HCT116 (cell line): ENCODE data around the gene NEDD4L. TPM values are rescaled to one million over a fixed set of nuclear protein-coding genes. Genes with fewer than 3 reads are reported as not detected.

ENCODE experiments used
- ATAC-seq: fragments of 200-7000 bp; cut with Tn5 transposase; 2 replicates; pipeline ENCODE4 v1.9.1; 2020; ENCODE audit warnings: mild to moderate bottlenecking, moderate library complexity
- BruUV-seq: library from RNA; stranded (reverse); fragments of 400-500 nt; replicated peaks from 2 replicates; lab custom pipeline; 2021; lab: Mats Ljungman, UMichigan
- CTCF ChIA-PET: fragments of 300-600 bp; sonication (Branson Sonifier 250); formaldehyde crosslinking; loops from one replicate; lab custom pipeline; 2021; ENCODE audit warnings: antibody characterized with exemption; lab: Charles Lee
- POLR2A ChIA-PET: fragments of 300-600, 350-600 bp; sonication (Branson Sonifier 250); formaldehyde crosslinking; loops from one replicate; lab custom pipeline; 2021; ENCODE audit warnings: antibody characterized with exemption; lab: Charles Lee
- RAD21 ChIA-PET, 2 experiments: fragments of 300-600 bp; sonication (Branson Sonifier 250); formaldehyde crosslinking; loops; one replicate each; lab custom pipeline; 2023; ENCODE audit warnings: low total read pairs in 2 of 2; ENCODE audit not compliant: uncharacterized antibody in 2 of 2, unreplicated experiment in 2 of 2, low non-redundant PET in 1 of 2; lab: Charles Lee
- DNase-seq: peaks from one replicate; pipeline ENCODE4 v3.0.0-alpha.2; 2010; ENCODE audit warnings: low read depth, low spot score
- H2AFZ ChIP-seq: fragments of 200-600 bp; shearing (Covaris generic), sonication (generic); 2 replicates; pipeline ENCODE4 v1.6.1; 2017; ENCODE audit warnings: low read depth, mixed run types, mixed read lengths, antibody characterized with exemption, low read length; ENCODE audit not compliant: poor library complexity, severe bottlenecking
- H3K27ac ChIP-seq: 2 replicates; pipeline ENCODE4 v1.5.1; 2012; ENCODE audit warnings: low read depth, low read length
- H3K27me3 ChIP-seq: fragments of 200-600 bp; sonication (generic); 2 replicates; pipeline ENCODE4 v1.6.1; 2016; ENCODE audit warnings: mixed run types, low read length, mixed read lengths; ENCODE audit not compliant: insufficient read depth
- H3K36me3 ChIP-seq, 2 experiments: fragments of 200-500 bp in 1 of 2; fragments of 200-600 bp in 1 of 2; sonication (Bioruptor generic) in 1 of 2; sonication (generic) in 1 of 2; 2 replicates each; pipeline versions ENCODE4 v1.5.1 to v1.6.1; 2014 to 2016; ENCODE audit warnings: low read length in 2 of 2, inconsistent platforms in 1 of 2, mixed read lengths in 1 of 2, mixed run types in 1 of 2; ENCODE audit not compliant: insufficient read depth in 2 of 2, control insufficient read depth in 1 of 2
- H3K4me1 ChIP-seq, 2 experiments: fragments of 200-600 bp in 1 of 2; sonication (generic) in 1 of 2; 2 replicates each; pipeline versions ENCODE4 v1.5.1 to v1.6.1; 2012 to 2017; ENCODE audit warnings: low read length in 2 of 2, inconsistent platforms in 1 of 2, mild to moderate bottlenecking in 1 of 2, mixed read lengths in 1 of 2, mixed run types in 1 of 2, moderate library complexity in 1 of 2; ENCODE audit not compliant: insufficient read depth in 2 of 2, control insufficient read depth in 1 of 2
- H3K4me2 ChIP-seq: fragments of 200-600 bp; sonication (generic); 2 replicates; pipeline ENCODE4 v1.6.1; 2017; ENCODE audit warnings: mixed run types, low read length, mixed read lengths
- H3K4me3 ChIP-seq, 2 experiments: fragments of 200-600 bp in 1 of 2; sonication (generic) in 1 of 2; replicated peaks in 1 of 2; 2 replicates each; pipeline ENCODE4 v1.5.1; 2011 to 2016; ENCODE audit warnings: low read length in 2 of 2, control low read depth in 1 of 2, low read depth in 1 of 2, mild to moderate bottlenecking in 1 of 2, mixed read lengths in 1 of 2, mixed run types in 1 of 2
- H3K79me2 ChIP-seq: fragments of 200-600 bp; sonication (generic); 2 replicates; pipeline ENCODE4 v1.6.1; 2017; ENCODE audit warnings: mild to moderate bottlenecking, mixed run types, low read length, moderate library complexity, mixed read lengths; ENCODE audit not compliant: insufficient read depth
- H3K9ac ChIP-seq: fragments of 200-600 bp; sonication (generic); 2 replicates; pipeline ENCODE4 v1.6.1; 2016; ENCODE audit warnings: low read length, mixed read lengths
- H3K9me2 ChIP-seq: fragments of 200-600 bp; sonication (generic), shearing (Covaris generic); 2 replicates; pipeline ENCODE4 v1.6.1; 2017; ENCODE audit warnings: mixed run types, mild to moderate bottlenecking, moderate library complexity; ENCODE audit not compliant: insufficient read depth
- H3K9me3 ChIP-seq, 2 experiments: fragments of 200-500 bp in 1 of 2; fragments of 200-600 bp in 1 of 2; sonication (Bioruptor generic) in 1 of 2; sonication (generic) in 1 of 2; 2 replicates each; pipeline ENCODE4 v1.6.1; 2014 to 2017; ENCODE audit warnings: low read length in 2 of 2, mixed read lengths in 2 of 2, inconsistent platforms in 1 of 2, low read depth in 1 of 2, mild to moderate bottlenecking in 1 of 2, mixed run types in 1 of 2, moderate library complexity in 1 of 2; ENCODE audit not compliant: control insufficient read depth in 1 of 2, insufficient read depth in 1 of 2
- H4K20me1 ChIP-seq: fragments of 200-600 bp; sonication (generic), shearing (Covaris generic); 2 replicates; pipeline ENCODE4 v1.6.1; 2017; ENCODE audit warnings: mixed run types, mild to moderate bottlenecking, moderate library complexity; ENCODE audit not compliant: insufficient read depth
- CBX3 ChIP-seq: IDR thresholded peaks from 2 replicates; pipeline ENCODE4 v1.6.1; 2012; ENCODE audit warnings: low read depth
- FOSL1 ChIP-seq: IDR thresholded peaks from 2 replicates; pipeline ENCODE4 v1.6.1; 2012; ENCODE audit warnings: low read depth
- MAX ChIP-seq: IDR thresholded peaks from 2 replicates; pipeline ENCODE4 v1.6.1; 2012
- YY1 ChIP-seq: IDR thresholded peaks from 2 replicates; pipeline ENCODE4 v1.6.1; 2011; ENCODE audit warnings: low read length, low read depth, moderate library complexity, mild to moderate bottlenecking; ENCODE audit not compliant: insufficient replicate concordance; ENCODE audit errors: extremely low read depth
- ZFX ChIP-seq: fragments of 450-650 bp; IDR thresholded peaks from 2 replicates; pipeline ENCODE4 v1.6.1; 2017
- intact Hi-C: fragments of 100-400 bp; cut with micrococcal nuclease; formaldehyde crosslinking; loops from 2 replicates; pipeline ENCODE4 v1.10.0; 2022
- total RNA-seq: library from RNA; stranded (reverse); gene quantifications from one replicate; pipeline ENCODE4 v1.2.1, GENCODE V29; 2021; ENCODE audit not compliant: unreplicated experiment
- TF ChIP-seq, protein P1 (sequence below): IDR thresholded peaks from 2 replicates; pipeline ENCODE4 v1.6.1; 2012; ENCODE audit warnings: low read depth
- TF ChIP-seq, protein P2 (sequence below), 3 experiments: fragments of 200-600 bp in 1 of 3; sonication (generic) in 1 of 3; IDR thresholded peaks in 2 of 3; conservative IDR thresholded peaks in 1 of 3; 2 replicates each; pipeline ENCODE4 v1.5.1; 2012 to 2017; ENCODE audit warnings: low read depth in 2 of 3, low read length in 2 of 3, antibody characterized with exemption in 1 of 3, borderline replicate concordance in 1 of 3, control low read depth in 1 of 3, mild to moderate bottlenecking in 1 of 3, mixed read lengths in 1 of 3, mixed run types in 1 of 3, moderate library complexity in 1 of 3; ENCODE audit not compliant: insufficient read depth in 1 of 3
- TF ChIP-seq, protein P3 (sequence below): IDR thresholded peaks from 2 replicates; pipeline ENCODE4 v1.6.1; 2011; ENCODE audit warnings: mild to moderate bottlenecking, low read length, moderate library complexity; ENCODE audit not compliant: insufficient replicate concordance; ENCODE audit errors: extremely low read depth

Gene NEDD4L
- total RNA-seq, 1 experiment from 2014 or later, result 41.5 TPM

DNA sequence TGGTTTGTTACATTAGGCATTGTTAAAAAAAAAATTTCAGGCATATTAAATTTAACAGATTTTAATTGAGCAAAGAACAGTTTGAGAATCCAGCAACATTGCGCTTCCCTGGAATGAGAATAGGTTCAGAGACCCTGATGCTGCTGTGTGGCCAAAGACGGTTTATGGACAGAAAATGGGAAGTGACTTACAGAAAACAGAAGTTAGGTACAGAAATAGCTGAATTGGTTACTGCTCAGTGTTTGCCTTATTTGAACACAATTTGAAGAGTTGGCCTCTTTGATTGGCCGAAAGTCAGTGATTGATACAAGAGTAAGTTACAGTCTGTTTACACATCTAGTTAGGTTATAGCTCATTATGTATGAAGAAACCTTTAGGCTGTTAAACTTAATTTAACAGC, 6.0 kb upstream of the NEDD4L start:
- DNase-seq, result no peak
- Histone ChIP-seq H3K4me3 (no peak overlapping the region), H4K20me1 (no peaks in the 10 kb centered on the region), H3K79me2 (no peaks in the 10 kb centered on the region), H3K4me1 (peaks cover 3 to 5% of the 10 kb centered on the region in 2 experiments; a peak in 3 of 4 replicates), H3K36me3 (no peaks in the 10 kb centered on the region), H3K27ac (no peak overlapping the region), H3K4me2 (no peak overlapping the region), H3K27me3 (no peaks in the 10 kb centered on the region), H3K9me2 (no peaks in the 10 kb centered on the region), H3K9ac (no peak overlapping the region), H2AFZ (no peak overlapping the region), H3K9me3 (no peaks in the 10 kb centered on the region)
- RAD21 ChIA-PET, result no interaction called here
- CTCF ChIA-PET, result no interaction called here
- POLR2A ChIA-PET, result interaction anchor here (1.1 kb wide), 1 partner anchor 28 kb away, joined by 3 read pairs; no protein-coding TSS in a partner anchor
- intact Hi-C loops, result no loop called here
- no peak for ATAC-seq
- no peak for TF ChIP-seq ZFX
- no peak for TF ChIP-seq CBX3
- TF ChIP-seq, protein P1, sequence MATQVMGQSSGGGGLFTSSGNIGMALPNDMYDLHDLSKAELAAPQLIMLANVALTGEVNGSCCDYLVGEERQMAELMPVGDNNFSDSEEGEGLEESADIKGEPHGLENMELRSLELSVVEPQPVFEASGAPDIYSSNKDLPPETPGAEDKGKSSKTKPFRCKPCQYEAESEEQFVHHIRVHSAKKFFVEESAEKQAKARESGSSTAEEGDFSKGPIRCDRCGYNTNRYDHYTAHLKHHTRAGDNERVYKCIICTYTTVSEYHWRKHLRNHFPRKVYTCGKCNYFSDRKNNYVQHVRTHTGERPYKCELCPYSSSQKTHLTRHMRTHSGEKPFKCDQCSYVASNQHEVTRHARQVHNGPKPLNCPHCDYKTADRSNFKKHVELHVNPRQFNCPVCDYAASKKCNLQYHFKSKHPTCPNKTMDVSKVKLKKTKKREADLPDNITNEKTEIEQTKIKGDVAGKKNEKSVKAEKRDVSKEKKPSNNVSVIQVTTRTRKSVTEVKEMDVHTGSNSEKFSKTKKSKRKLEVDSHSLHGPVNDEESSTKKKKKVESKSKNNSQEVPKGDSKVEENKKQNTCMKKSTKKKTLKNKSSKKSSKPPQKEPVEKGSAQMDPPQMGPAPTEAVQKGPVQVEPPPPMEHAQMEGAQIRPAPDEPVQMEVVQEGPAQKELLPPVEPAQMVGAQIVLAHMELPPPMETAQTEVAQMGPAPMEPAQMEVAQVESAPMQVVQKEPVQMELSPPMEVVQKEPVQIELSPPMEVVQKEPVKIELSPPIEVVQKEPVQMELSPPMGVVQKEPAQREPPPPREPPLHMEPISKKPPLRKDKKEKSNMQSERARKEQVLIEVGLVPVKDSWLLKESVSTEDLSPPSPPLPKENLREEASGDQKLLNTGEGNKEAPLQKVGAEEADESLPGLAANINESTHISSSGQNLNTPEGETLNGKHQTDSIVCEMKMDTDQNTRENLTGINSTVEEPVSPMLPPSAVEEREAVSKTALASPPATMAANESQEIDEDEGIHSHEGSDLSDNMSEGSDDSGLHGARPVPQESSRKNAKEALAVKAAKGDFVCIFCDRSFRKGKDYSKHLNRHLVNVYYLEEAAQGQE, result no peak
- TF ChIP-seq, protein P2, sequence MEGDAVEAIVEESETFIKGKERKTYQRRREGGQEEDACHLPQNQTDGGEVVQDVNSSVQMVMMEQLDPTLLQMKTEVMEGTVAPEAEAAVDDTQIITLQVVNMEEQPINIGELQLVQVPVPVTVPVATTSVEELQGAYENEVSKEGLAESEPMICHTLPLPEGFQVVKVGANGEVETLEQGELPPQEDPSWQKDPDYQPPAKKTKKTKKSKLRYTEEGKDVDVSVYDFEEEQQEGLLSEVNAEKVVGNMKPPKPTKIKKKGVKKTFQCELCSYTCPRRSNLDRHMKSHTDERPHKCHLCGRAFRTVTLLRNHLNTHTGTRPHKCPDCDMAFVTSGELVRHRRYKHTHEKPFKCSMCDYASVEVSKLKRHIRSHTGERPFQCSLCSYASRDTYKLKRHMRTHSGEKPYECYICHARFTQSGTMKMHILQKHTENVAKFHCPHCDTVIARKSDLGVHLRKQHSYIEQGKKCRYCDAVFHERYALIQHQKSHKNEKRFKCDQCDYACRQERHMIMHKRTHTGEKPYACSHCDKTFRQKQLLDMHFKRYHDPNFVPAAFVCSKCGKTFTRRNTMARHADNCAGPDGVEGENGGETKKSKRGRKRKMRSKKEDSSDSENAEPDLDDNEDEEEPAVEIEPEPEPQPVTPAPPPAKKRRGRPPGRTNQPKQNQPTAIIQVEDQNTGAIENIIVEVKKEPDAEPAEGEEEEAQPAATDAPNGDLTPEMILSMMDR (IDR thresholded peaks at IDR 0.05 in 2 of 3, conservative IDR thresholded peaks at IDR 0.05 in 1 of 3; ENCODE audit: borderline replicate concordance in 1 of 3, insufficient read depth in 1 of 3, low read depth in 2 of 3, low read length in 2 of 3), result no peak
- TF ChIP-seq, protein P3, sequence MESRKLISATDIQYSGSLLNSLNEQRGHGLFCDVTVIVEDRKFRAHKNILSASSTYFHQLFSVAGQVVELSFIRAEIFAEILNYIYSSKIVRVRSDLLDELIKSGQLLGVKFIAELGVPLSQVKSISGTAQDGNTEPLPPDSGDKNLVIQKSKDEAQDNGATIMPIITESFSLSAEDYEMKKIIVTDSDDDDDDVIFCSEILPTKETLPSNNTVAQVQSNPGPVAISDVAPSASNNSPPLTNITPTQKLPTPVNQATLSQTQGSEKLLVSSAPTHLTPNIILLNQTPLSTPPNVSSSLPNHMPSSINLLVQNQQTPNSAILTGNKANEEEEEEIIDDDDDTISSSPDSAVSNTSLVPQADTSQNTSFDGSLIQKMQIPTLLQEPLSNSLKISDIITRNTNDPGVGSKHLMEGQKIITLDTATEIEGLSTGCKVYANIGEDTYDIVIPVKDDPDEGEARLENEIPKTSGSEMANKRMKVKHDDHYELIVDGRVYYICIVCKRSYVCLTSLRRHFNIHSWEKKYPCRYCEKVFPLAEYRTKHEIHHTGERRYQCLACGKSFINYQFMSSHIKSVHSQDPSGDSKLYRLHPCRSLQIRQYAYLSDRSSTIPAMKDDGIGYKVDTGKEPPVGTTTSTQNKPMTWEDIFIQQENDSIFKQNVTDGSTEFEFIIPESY, result no peak
- TF ChIP-seq YY1, result no peak
- no peak for TF ChIP-seq MAX
- no peak for TF ChIP-seq FOSL1
- no TSS peak for BruUV-seq
